Measurements from ENCODE around the gene DEPDC5. TPM values are rescaled to one million over a fixed set of nuclear protein-coding genes. Genes with fewer than 3 reads are reported as not detected.

Gene DEPDC5
- total and polyA plus RNA-seq, 10 of the 15 experiments (the other 5 are each of a cell fraction or from before 2014, with no cell fraction given): 3.0 to 38.9 (median 22.8) TPM

DNA sequence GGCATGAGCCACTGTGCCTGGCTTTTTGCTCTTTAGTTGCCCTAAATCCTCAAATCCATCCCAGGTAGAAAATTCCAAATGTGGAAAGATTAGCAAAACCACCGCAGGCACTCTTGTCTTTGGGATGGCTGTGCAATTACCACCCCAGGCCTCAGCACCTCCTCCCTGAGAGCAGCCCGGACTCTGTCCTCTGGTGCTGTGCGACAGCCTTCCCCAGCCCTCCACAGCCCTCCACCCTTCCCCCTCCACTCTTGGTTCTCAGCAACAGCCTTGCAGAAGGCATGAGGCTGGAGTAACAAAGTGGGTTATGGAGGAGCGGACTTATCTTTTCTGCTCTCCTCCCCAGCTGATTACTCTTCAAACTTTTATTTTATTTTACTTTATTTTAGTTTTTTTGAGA lies 145.8 kb downstream of the DEPDC5 start:
- ChIA-PET CTCF (interaction anchor here (0.7 to 1.5 kb wide), 2 partner anchors 47 to 71 kb away, joined by 3 read pairs; no protein-coding TSS in a partner anchor), POLR2A (no interaction called here), RAD21 (ENCODE audit: unreplicated experiment) (no interaction called here), SMC1A (ENCODE audit: uncharacterized antibody, unreplicated experiment) (interaction anchor here (0.6 kb wide), 1 partner anchor 102 kb away, joined by 3 read pairs; no protein-coding TSS in a partner anchor)
- H3K4me2 ChIP-seq (ENCODE audit: control insufficient read depth, insufficient read depth): no peak overlapping the region
- no peak for ATAC-seq
- no peak overlapping the region for H3K4me3 ChIP-seq
- no peaks in the 10 kb centered on the region for H3K4me1 ChIP-seq (ENCODE audit: control insufficient read depth, insufficient read depth, low read length)
- 96% methylated on average over 4 of the region's 4 CpGs for WGBS (ENCODE audit: insufficient coverage, insufficient replicate concordance, low lambda C conversion rate, missing lambda C conversion rate)
- H3K9ac ChIP-seq (ENCODE audit: control insufficient read depth, insufficient read depth, low read length): no peak overlapping the region
- no peaks in the 10 kb centered on the region for H3K9me3 ChIP-seq (replicated peaks; ENCODE audit: control insufficient read depth, insufficient read depth, low read length)
- no peaks in the 10 kb centered on the region for H4K20me1 ChIP-seq (ENCODE audit: control insufficient read depth, insufficient read depth)
- peaks cover 1 to 12% of the 10 kb centered on the region in 2 experiments for H3K36me3 ChIP-seq (ENCODE audit: control insufficient read depth in 2 of 2, insufficient read depth in 2 of 2, low read length in 1 of 2)
- no TSS peak for BruUV-seq (replicated peaks)
- no peaks in the 10 kb centered on the region for H3K79me2 ChIP-seq (ENCODE audit: control insufficient read depth, insufficient read depth, low read length)
- in situ Hi-C loops (cut with MboI): no loop called here
- no peak overlapping the region for H2AFZ ChIP-seq (ENCODE audit: control insufficient read depth, low read depth, low read length)
- DNase-seq (ENCODE audit: low read depth, low spot score): no peak
- H3K27ac ChIP-seq (ENCODE audit: control insufficient read depth, insufficient read depth): no peak overlapping the region
- no peak for FAIRE-seq
- no peaks in the 10 kb centered on the region for H3K27me3 ChIP-seq (replicated peaks in 1 of 2; ENCODE audit: control insufficient read depth in 2 of 2, insufficient read depth in 2 of 2, low read length in 1 of 2)
- intact Hi-C loops (cut with micrococcal nuclease; ENCODE audit: unreplicated experiment): no loop called here
- TF ChIP-seq RB1 (IDR thresholded peaks at IDR 0.05; ENCODE audit: borderline replicate concordance) (no peak), CUX1 (IDR thresholded peaks at IDR 0.05; ENCODE audit: insufficient replicate concordance, low read depth, low read length) (no peak), USF2 (IDR thresholded peaks at IDR 0.05; ENCODE audit: borderline replicate concordance, low read depth, low read length) (no peak), MYC (IDR thresholded peaks at IDR 0.05; ENCODE audit: insufficient read depth, insufficient read length, insufficient replicate concordance, low read length, severe bottlenecking) (no peak), SIN3A (IDR thresholded peaks at IDR 0.05; ENCODE audit: low read depth, low read length) (no peak), ZNF687 (IDR thresholded peaks at IDR 0.05) (no peak), RFX5 (IDR thresholded peaks at IDR 0.05; ENCODE audit: low read depth, low read length) (no peak), CHD1 (IDR thresholded peaks at IDR 0.05; ENCODE audit: low read depth, low read length) (no peak), HDAC2 (IDR thresholded peaks at IDR 0.05) (no peak), POU2F2 (IDR thresholded peaks at IDR 0.05; ENCODE audit: borderline replicate concordance, low read depth, low read length) (no peak)
- TF ChIP-seq, protein P1, sequence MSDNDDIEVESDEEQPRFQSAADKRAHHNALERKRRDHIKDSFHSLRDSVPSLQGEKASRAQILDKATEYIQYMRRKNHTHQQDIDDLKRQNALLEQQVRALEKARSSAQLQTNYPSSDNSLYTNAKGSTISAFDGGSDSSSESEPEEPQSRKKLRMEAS (IDR thresholded peaks at IDR 0.05; ENCODE audit: low read depth, low read length): no peak
- TF ChIP-seq, protein P2, sequence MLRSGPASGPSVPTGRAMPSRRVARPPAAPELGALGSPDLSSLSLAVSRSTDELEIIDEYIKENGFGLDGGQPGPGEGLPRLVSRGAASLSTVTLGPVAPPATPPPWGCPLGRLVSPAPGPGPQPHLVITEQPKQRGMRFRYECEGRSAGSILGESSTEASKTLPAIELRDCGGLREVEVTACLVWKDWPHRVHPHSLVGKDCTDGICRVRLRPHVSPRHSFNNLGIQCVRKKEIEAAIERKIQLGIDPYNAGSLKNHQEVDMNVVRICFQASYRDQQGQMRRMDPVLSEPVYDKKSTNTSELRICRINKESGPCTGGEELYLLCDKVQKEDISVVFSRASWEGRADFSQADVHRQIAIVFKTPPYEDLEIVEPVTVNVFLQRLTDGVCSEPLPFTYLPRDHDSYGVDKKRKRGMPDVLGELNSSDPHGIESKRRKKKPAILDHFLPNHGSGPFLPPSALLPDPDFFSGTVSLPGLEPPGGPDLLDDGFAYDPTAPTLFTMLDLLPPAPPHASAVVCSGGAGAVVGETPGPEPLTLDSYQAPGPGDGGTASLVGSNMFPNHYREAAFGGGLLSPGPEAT (IDR thresholded peaks at IDR 0.05; ENCODE audit: low read depth): no peak
